Neural progenitor cell (in vitro differentiated cells): ENCODE measurements around the gene FRRS1. TPM values are rescaled to one million over a fixed set of nuclear protein-coding genes. Genes with fewer than 3 reads are reported as not detected.
A peak's percentile ranks its signal among the peaks of the same experiment; 100 is the strongest.

ENCODE experiments used
- DNase-seq: peaks from one replicate; pipeline ENCODE4 v3.0.0-alpha.2; 2016; ENCODE audit warnings: low spot score
- H2AFZ ChIP-seq: fragments of 200-600 bp; sonication (generic); replicated peaks from 2 replicates; pipeline ENCODE4 v1.6.1; 2016; ENCODE audit warnings: antibody characterized with exemption
- H3F3A ChIP-seq: fragments of 200-600 bp; sonication (generic); 2 replicates; pipeline ENCODE4 v1.6.1; 2016; ENCODE audit warnings: antibody characterized with exemption, low read depth
- H3K27ac ChIP-seq: fragments of 200-600 bp; sonication (generic); 2 replicates; pipeline ENCODE4 v1.5.1; 2016; ENCODE audit warnings: mild to moderate bottlenecking
- H3K27me3 ChIP-seq: fragments of 200-600 bp; sonication (generic); 2 replicates; pipeline ENCODE4 v1.6.1; 2016; ENCODE audit warnings: mild to moderate bottlenecking, moderate library complexity
- H3K36me3 ChIP-seq: fragments of 200-600 bp; sonication (generic); 2 replicates; pipeline ENCODE4 v1.5.1; 2016
- H3K4me1 ChIP-seq: fragments of 200-600 bp; sonication (generic); 2 replicates; pipeline ENCODE4 v1.6.1; 2016; ENCODE audit warnings: mixed run types
- H3K4me2 ChIP-seq: fragments of 200-600 bp; sonication (generic); 2 replicates; pipeline ENCODE4 v1.6.1; 2016
- H3K4me3 ChIP-seq: fragments of 200-600 bp; sonication (generic); 2 replicates; pipeline ENCODE4 v1.5.1; 2016
- H3K79me2 ChIP-seq: fragments of 200-600 bp; sonication (generic); 2 replicates; pipeline ENCODE4 v1.6.1; 2016; ENCODE audit warnings: low read depth
- H3K9ac ChIP-seq: fragments of 200-600 bp; sonication (generic); 2 replicates; pipeline ENCODE4 v1.6.1; 2016
- H3K9me3 ChIP-seq: fragments of 200-600 bp; sonication (generic); 2 replicates; pipeline ENCODE4 v1.5.1; 2016; ENCODE audit warnings: low read depth
- H4K20me1 ChIP-seq: fragments of 200-600 bp; sonication (generic); 2 replicates; pipeline ENCODE4 v1.6.1; 2016; ENCODE audit warnings: low read depth
- H3K27ac Mint-ChIP-seq: 3 replicates; pipeline ENCODE4 v1.8.0; 2021; ENCODE audit warnings: mixed read lengths
- H3K27me3 Mint-ChIP-seq: 2 replicates; pipeline ENCODE4 v1.8.0; 2022; ENCODE audit warnings: low read depth, mild to moderate bottlenecking, inconsistent platforms, moderate library complexity, mixed read lengths; ENCODE audit not compliant: insufficient read depth
- H3K36me3 Mint-ChIP-seq: 3 replicates; pipeline ENCODE4 v1.8.0; 2021; ENCODE audit warnings: mixed read lengths
- H3K4me1 Mint-ChIP-seq: 3 replicates; pipeline ENCODE4 v1.8.0; 2021; ENCODE audit warnings: mixed read lengths
- H3K4me3 Mint-ChIP-seq: 3 replicates; pipeline ENCODE4 v1.8.0; 2021; ENCODE audit warnings: mild to moderate bottlenecking, moderate library complexity, mixed read lengths
- H3K9me3 Mint-ChIP-seq: 3 replicates; pipeline ENCODE4 v1.8.0; 2020; ENCODE audit warnings: mixed read lengths
- CTCF ChIP-seq: fragments of 200-600 bp; sonication (generic); IDR thresholded peaks from 2 replicates; pipeline ENCODE4 v1.5.1; 2017; ENCODE audit warnings: antibody characterized with exemption, mild to moderate bottlenecking
- EZH2 ChIP-seq: fragments of 200-600 bp; sonication (generic); IDR thresholded peaks from 2 replicates; pipeline ENCODE4 v1.6.1; 2017; ENCODE audit warnings: antibody characterized with exemption, mild to moderate bottlenecking, moderate library complexity
- EZH2phosphoT487 ChIP-seq: fragments of 200-600 bp; sonication (generic); IDR thresholded peaks from 2 replicates; pipeline ENCODE4 v1.6.1; 2017; ENCODE audit warnings: antibody characterized with exemption
- total RNA-seq: library from RNA; depleted of rRNA; stranded (reverse); fragments of >200 nt; gene quantifications from 2 replicates; pipeline ENCODE4 v1.2.3, GENCODE V29; 2015; ENCODE audit warnings: low replicate concordance

FRRS1 gene
- total RNA-seq, 1 donor from 2014 or later: 5.1 TPM

- H3K27me3 Mint-ChIP-seq: no peaks in the 10 kb centered on the region
- H2AFZ ChIP-seq: no peak overlapping the region
Measured at GRCh38 chr1:99726818-99727217, 39.6 kb downstream of the FRRS1 start.

GRCh38 chr1:99726407-99726806 is 40.0 kb downstream of the FRRS1 start:
- no peaks in the 10 kb centered on the region for H4K20me1 ChIP-seq
- H3K4me2 ChIP-seq: no peak overlapping the region
- no peak overlapping the region for H3K9ac ChIP-seq
- peaks cover 19% of the 10 kb centered on the region for H3K4me1 Mint-ChIP-seq
- H3F3A ChIP-seq: no peaks in the 10 kb centered on the region
- H2AFZ ChIP-seq: no peak overlapping the region
- H3K4me1 ChIP-seq: peaks cover 15% of the 10 kb centered on the region
- DNase-seq: no peak
- H3K27me3 ChIP-seq: no peaks in the 10 kb centered on the region
- no peak overlapping the region for H3K27ac Mint-ChIP-seq
- H3K36me3 ChIP-seq: no peaks in the 10 kb centered on the region
- H3K27me3 Mint-ChIP-seq: no peaks in the 10 kb centered on the region
- H3K9me3 Mint-ChIP-seq: no peaks in the 10 kb centered on the region
- H3K4me3 Mint-ChIP-seq: no peak overlapping the region
- no peaks in the 10 kb centered on the region for H3K9me3 ChIP-seq
- no peaks in the 10 kb centered on the region for H3K79me2 ChIP-seq
- no peaks in the 10 kb centered on the region for H3K36me3 Mint-ChIP-seq
- no peak overlapping the region for H3K4me3 ChIP-seq
- TF ChIP-seq EZH2phosphoT487 (no peak), CTCF (no peak), EZH2 (no peak)
- H3K27ac ChIP-seq: no peak overlapping the region

More at GRCh38 chr1:99726818-99727217, 39.6 kb downstream of the FRRS1 start:
- Histone ChIP-seq H3K36me3 (no peaks in the 10 kb centered on the region), H3F3A (no peaks in the 10 kb centered on the region), H3K9me3 (no peaks in the 10 kb centered on the region), H3K4me3 (no peak overlapping the region), H3K9ac (no peak overlapping the region), H4K20me1 (no peaks in the 10 kb centered on the region), H3K4me1 (peaks cover 15% of the 10 kb centered on the region), H3K27me3 (no peaks in the 10 kb centered on the region), H3K79me2 (no peaks in the 10 kb centered on the region), H3K4me2 (no peak overlapping the region), H3K27ac (no peak overlapping the region)
- H3K27ac Mint-ChIP-seq: no peak overlapping the region
- H3K4me3 Mint-ChIP-seq: no peak overlapping the region
- H3K4me1 Mint-ChIP-seq: peaks cover 19% of the 10 kb centered on the region
- no peak for DNase-seq
- TF ChIP-seq EZH2: no peak
- no peak for TF ChIP-seq EZH2phosphoT487
- no peak for TF ChIP-seq CTCF
- no peaks in the 10 kb centered on the region for H3K36me3 Mint-ChIP-seq
- no peaks in the 10 kb centered on the region for H3K9me3 Mint-ChIP-seq

DNA sequence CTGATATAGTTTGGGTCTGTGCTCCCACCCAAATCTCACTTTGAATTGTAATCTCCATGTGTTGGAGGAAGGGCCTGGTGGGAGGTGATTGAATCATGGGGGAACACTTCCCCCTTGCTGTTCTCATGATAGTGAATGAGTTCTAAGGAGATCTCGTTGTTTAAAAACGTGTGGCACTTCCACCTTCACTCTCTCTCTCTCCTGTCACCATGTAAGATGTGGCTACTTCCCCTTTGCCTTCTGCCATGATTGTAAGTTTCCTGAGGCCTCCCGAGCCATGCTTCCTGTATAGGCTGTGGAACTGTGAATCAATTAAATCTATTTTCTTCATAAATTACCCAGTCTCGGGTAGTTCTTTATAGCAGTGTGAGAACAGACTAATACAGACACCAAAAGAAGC is 40.4 kb downstream of the FRRS1 start:
- H4K20me1 ChIP-seq: no peaks in the 10 kb centered on the region
- H3K4me2 ChIP-seq: no peak overlapping the region
- H3K4me1 Mint-ChIP-seq: peaks cover 19% of the 10 kb centered on the region
- H3K27me3 ChIP-seq: no peaks in the 10 kb centered on the region
- peak overlapping the region; percentile 26 for H3K27ac Mint-ChIP-seq
- H3K27me3 Mint-ChIP-seq: no peaks in the 10 kb centered on the region
- DNase-seq: no peak
- no peaks in the 10 kb centered on the region for H3F3A ChIP-seq
- no peaks in the 10 kb centered on the region for H3K36me3 ChIP-seq
- TF ChIP-seq EZH2 (no peak), EZH2phosphoT487 (no peak), CTCF (no peak)
- no peaks in the 10 kb centered on the region for H3K9me3 ChIP-seq
- no peaks in the 10 kb centered on the region for H3K79me2 ChIP-seq
- no peak overlapping the region for H3K27ac ChIP-seq
- no peak overlapping the region for H3K9ac ChIP-seq
- H2AFZ ChIP-seq: no peak overlapping the region
- no peak overlapping the region for H3K4me3 ChIP-seq
- no peaks in the 10 kb centered on the region for H3K9me3 Mint-ChIP-seq
- H3K36me3 Mint-ChIP-seq: no peaks in the 10 kb centered on the region
- peaks cover 15% of the 10 kb centered on the region for H3K4me1 ChIP-seq
- H3K4me3 Mint-ChIP-seq: no peak overlapping the region
